Panc1 (cell line): Measurements from ENCODE around the gene TNRC6B. TPM values are rescaled to one million over a fixed set of nuclear protein-coding genes. Genes with fewer than 3 reads are reported as not detected.
"Not testable (repeated sequence)": the region's sequence is repeated elsewhere in the genome, so short reads cannot be mapped to it uniquely, and the experiment has no call there.

Source experiments
- ATAC-seq: fragments of 200-7000 bp; cut with Tn5 transposase; 2 replicates; pipeline ENCODE4 v1.9.1; 2020; ENCODE audit warnings: mild to moderate bottlenecking, moderate library complexity
- BruUV-seq: library from RNA; stranded (reverse); fragments of 400-500 nt; replicated peaks from 2 replicates; lab custom pipeline; 2021; lab: Mats Ljungman, UMichigan
- CTCF ChIA-PET: fragments of 300-600 bp; sonication (Branson Sonifier 250); formaldehyde crosslinking; loops from one replicate; lab custom pipeline; 2022; ENCODE audit warnings: antibody characterized with exemption; lab: Charles Lee
- POLR2A ChIA-PET: fragments of 300-600 bp; sonication (Branson Sonifier 250); formaldehyde crosslinking; loops from one replicate; lab custom pipeline; 2022; ENCODE audit warnings: antibody characterized with exemption; lab: Charles Lee
- DNase-seq: peaks from one replicate; pipeline ENCODE4 v3.0.0-alpha.2; 2010; ENCODE audit warnings: low read depth, low spot score
- H3K27ac ChIP-seq: 2 replicates; pipeline ENCODE4 v1.5.1; 2011; ENCODE audit warnings: mild to moderate bottlenecking, low read length, inconsistent platforms
- H3K27me3 ChIP-seq: fragments of 200-500 bp; sonication (Bioruptor generic); 2 replicates; pipeline ENCODE4 v1.6.0; 2014; ENCODE audit warnings: low read length, inconsistent platforms; ENCODE audit not compliant: control insufficient read depth, insufficient read depth
- H3K36me3 ChIP-seq: fragments of 200-500 bp; sonication (Bioruptor generic); 2 replicates; pipeline ENCODE4 v1.5.1; 2014; ENCODE audit warnings: inconsistent platforms, mild to moderate bottlenecking, low read length, moderate library complexity; ENCODE audit not compliant: control insufficient read depth, insufficient read depth
- H3K4me1 ChIP-seq: 2 replicates; pipeline ENCODE4 v1.5.1; 2011; ENCODE audit warnings: inconsistent platforms, mild to moderate bottlenecking, low read length, moderate library complexity; ENCODE audit not compliant: control insufficient read depth, insufficient read depth
- H3K4me3 ChIP-seq, 2 experiments: 2 replicates each; pipeline ENCODE4 v1.5.1; 2011 to 2012; ENCODE audit warnings: low read depth in 2 of 2, low read length in 2 of 2, mild to moderate bottlenecking in 2 of 2, inconsistent platforms in 1 of 2, moderate library complexity in 1 of 2
- H3K9me3 ChIP-seq: fragments of 200-500 bp; sonication (Bioruptor generic); 2 replicates; pipeline ENCODE4 v1.5.1; 2014; ENCODE audit warnings: low read depth, mild to moderate bottlenecking, inconsistent platforms, low read length, moderate library complexity; ENCODE audit not compliant: control insufficient read depth, insufficient read depth
- CTCF ChIP-seq: fragments of 450-650 bp; IDR thresholded peaks from 2 replicates; pipeline ENCODE4 v1.5.1; 2017; ENCODE audit warnings: mild to moderate bottlenecking
- POLR2AphosphoS5 ChIP-seq: IDR thresholded peaks from 2 replicates; pipeline ENCODE4 v1.6.1; 2012; ENCODE audit warnings: mild to moderate bottlenecking, low read depth, low read length, moderate library complexity
- REST ChIP-seq, 2 experiments: IDR thresholded peaks; 2 replicates each; pipeline ENCODE4 v1.6.1; 2011 to 2012; ENCODE audit warnings: low read depth in 2 of 2, control low read depth in 1 of 2, low read length in 1 of 2, mild to moderate bottlenecking in 1 of 2, moderate library complexity in 1 of 2; ENCODE audit not compliant: insufficient read depth in 1 of 2
- SIN3A ChIP-seq: IDR thresholded peaks from 2 replicates; pipeline ENCODE4 v1.6.1; 2012; ENCODE audit warnings: low read depth, mild to moderate bottlenecking, low read length, moderate library complexity, borderline replicate concordance; ENCODE audit not compliant: insufficient read depth
- TCF7L2 ChIP-seq: IDR thresholded peaks from 2 replicates; pipeline ENCODE4 v1.6.1; 2011; ENCODE audit warnings: mild to moderate bottlenecking, low read depth, low read length, inconsistent platforms
- in situ Hi-C: cut with HindIII; loops from 2 replicates; pipeline ENCODE4 v1.10.0; 2016; ENCODE audit warnings: low sequenced_read_pairs, low pct_unique_long_range_greater_than_20kb
- intact Hi-C: fragments of 100-400 bp; cut with micrococcal nuclease; formaldehyde crosslinking; loops from one replicate; pipeline ENCODE4 v1.10.0; 2022; ENCODE audit not compliant: unreplicated experiment
- total RNA-seq: library from RNA; stranded (reverse); gene quantifications from one replicate; pipeline ENCODE4 v1.2.1, GENCODE V29; 2021; ENCODE audit not compliant: unreplicated experiment

The TNRC6B gene
- total RNA-seq, 1 experiment from 2014 or later: 30.7 TPM

GRCh38 chr22:40310768-40311120 lies 133.0 kb downstream of the TNRC6B start:
- Histone ChIP-seq H3K27me3 (no peaks in the 10 kb centered on the region), H3K27ac (no peak overlapping the region), H3K36me3 (peaks cover 17% of the 10 kb centered on the region; the same call in 1 of the 2 replicates), H3K4me3 (no peak overlapping the region), H3K4me1 (no peaks in the 10 kb centered on the region), H3K9me3 (no peaks in the 10 kb centered on the region)
- POLR2A ChIA-PET: no interaction called here
- CTCF ChIA-PET: no interaction called here
- intact Hi-C loops: no loop called here
- no peak for TF ChIP-seq POLR2AphosphoS5
- no peak for TF ChIP-seq CTCF
- TF ChIP-seq TCF7L2: no peak
- TF ChIP-seq SIN3A: no peak
- no peak for TF ChIP-seq REST (IDR thresholded peaks at IDR 0.05; ENCODE audit: insufficient read depth in 1 of 2, low read depth in 2 of 2, low read length in 1 of 2)
- DNase-seq: no peak
- BruUV-seq: no TSS peak
- in situ Hi-C loops: no loop called here
- no peak for ATAC-seq

GRCh38 chr22:40311646-40312045 lies 133.9 kb downstream of the TNRC6B start:
- intact Hi-C loops, H3K27ac ChIP-seq, H3K4me1 ChIP-seq, in situ Hi-C loops, DNase-seq, H3K9me3 ChIP-seq, ATAC-seq, H3K27me3 ChIP-seq, H3K4me3 ChIP-seq, BruUV-seq, CTCF ChIA-PET: not testable (repeated sequence)
- H3K36me3 ChIP-seq: peaks cover 19% of the 10 kb centered on the region; the same call in 1 of the 2 replicates
- POLR2A ChIA-PET: interaction anchor here (0.7 kb wide), 1 partner anchor 13 kb away, joined by 3 read pairs; no protein-coding TSS in a partner anchor

- Histone ChIP-seq H3K4me1 (no peaks in the 10 kb centered on the region), H3K27ac (no peak overlapping the region), H3K9me3 (no peaks in the 10 kb centered on the region), H3K36me3 (peaks cover 19% of the 10 kb centered on the region; the same call in 1 of the 2 replicates), H3K27me3 (no peaks in the 10 kb centered on the region), H3K4me3 (no peak overlapping the region)
- POLR2A ChIA-PET: interaction anchor here (0.7 kb wide), 1 partner anchor 13 kb away, joined by 3 read pairs; no protein-coding TSS in a partner anchor
- no TSS peak for BruUV-seq
- CTCF ChIA-PET: no interaction called here
- TF ChIP-seq REST (IDR thresholded peaks at IDR 0.05; ENCODE audit: insufficient read depth in 1 of 2, low read depth in 2 of 2, low read length in 1 of 2): no peak
- TF ChIP-seq TCF7L2: no peak
- no peak for TF ChIP-seq SIN3A
- no peak for TF ChIP-seq CTCF
- no peak for TF ChIP-seq POLR2AphosphoS5
- in situ Hi-C loops: no loop called here
- intact Hi-C loops: no loop called here
- no peak for ATAC-seq
- DNase-seq: no peak
Observed at GRCh38 chr22:40312050-40312449, 134.3 kb downstream of the TNRC6B start.
